OCI-M2 (cell line): Measurements from ENCODE around the gene WNT2B.
A peak's percentile ranks its signal among the peaks of the same experiment; 100 is the strongest.
"Not testable (repeated sequence)": the region's sequence is repeated elsewhere in the genome, so short reads cannot be mapped to it uniquely, and the experiment has no call there.

Experiments
- DNase-seq: peaks from one replicate; lab custom pipeline; 2025; ENCODE audit not compliant: unreplicated experiment; lab: John Stamatoyannopoulos, UW

Gene WNT2B

DNA sequence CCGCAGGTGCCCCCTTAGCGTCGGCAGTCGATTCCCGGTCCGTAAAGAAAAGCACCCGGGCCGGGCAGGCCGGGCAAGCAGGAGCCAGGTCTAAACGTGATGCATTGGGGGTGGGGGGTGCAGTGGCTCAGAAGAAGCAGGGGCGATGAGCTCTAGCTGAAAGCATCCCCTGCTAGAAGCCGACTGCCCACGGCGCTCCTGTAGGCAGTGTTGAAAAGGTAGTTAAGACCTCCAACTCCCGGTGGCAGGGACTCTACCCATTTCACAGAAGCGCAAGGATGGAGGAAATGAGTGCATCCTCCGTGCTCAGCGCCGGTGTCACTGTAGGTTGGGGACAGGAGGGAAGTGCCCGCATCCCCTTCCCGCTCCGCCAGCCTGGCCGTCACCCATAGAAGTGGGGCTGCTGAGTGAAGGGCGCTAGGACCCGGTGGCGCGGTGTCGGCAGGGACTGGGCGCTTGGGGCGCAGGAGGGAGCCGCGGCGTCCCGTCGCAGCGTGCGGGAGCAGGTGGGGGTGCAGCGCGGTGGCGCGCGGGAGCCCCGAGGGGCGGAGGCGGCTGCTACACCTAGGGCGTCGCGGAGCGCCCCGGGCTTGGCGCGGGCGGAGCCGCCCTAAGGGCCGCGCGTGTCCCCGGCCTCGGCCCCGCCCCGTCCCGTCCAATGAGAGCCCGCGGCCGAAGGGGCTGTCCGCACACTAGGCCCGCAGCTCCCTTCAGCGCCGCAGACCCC is at the start of gene WNT2B:
WNT2B (plus strand) TSS at position 688 of the 727 bp plus-strand sequence. CDS start 298 bp downstream, outside the sequence.
- DNase-seq, result no peak

DNA sequence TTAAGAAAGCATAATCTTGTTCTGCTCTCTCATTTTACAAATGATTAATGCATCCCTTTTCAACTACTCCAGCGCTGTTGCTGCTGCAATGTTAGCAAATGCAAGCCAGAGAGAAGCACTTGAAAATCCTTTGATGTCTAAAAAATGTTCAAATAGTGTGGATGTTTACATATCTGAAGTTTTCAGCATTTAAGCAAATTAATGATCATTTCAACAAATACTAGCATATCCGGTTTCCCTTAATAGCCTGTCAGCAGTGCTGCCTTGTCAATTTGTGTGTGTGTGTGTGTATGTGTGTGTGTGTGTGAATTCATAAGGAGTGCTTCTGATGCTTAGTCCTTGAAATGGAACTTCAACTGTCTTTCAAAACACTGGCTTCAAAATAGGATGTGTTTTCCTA is 48.1 kb upstream of the WNT2B start:
- no peak for DNase-seq

DNA sequence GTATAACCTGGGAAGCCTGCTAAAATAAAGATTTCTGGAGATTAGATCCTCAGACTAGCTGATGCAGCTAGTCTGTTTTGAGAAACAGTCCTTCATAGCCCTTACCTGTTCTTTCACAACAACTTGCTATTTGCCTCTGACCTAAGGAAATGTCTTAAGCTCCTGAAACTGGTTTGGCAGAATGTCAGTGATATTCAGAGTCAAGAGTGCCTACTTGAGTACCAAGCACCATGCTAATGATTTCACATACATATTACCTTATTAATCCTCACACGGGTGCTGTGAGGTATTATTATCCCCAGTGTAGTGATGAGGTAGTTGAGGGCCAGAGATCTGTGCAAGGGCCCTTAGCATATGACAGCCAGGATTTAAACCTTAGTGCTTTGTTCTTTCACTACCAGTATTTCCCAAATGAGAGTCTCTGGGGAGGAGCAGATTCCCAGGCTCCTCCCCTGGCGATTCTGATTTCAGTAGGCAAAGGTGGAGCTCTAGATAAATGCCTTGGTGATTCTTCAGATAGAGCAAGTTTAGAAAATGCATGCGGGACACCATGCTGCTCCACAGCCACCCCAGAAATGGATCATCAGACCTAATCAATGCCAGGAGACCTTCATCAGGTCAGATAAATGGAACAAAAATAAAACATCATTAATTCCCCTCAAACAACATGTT is 47.4 kb upstream of the WNT2B start:
- DNase-seq, result no peak

DNA sequence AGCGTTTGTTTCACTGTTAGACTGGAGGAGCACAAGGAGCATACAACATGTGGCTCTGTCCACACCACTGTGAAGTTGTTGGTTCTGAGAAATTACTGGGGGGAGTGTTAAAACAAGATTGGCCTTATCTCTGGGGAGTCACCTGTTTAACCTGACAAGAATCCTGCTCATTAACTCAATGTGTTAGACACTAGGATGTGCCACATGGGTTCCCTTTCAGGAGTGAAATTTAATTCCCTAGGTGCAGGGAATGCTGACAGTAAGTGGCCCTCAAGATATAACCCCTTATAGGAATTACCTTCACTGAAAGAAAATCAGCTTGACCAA is 45.8 kb upstream of the WNT2B start:
- DNase-seq, result no peak

DNA sequence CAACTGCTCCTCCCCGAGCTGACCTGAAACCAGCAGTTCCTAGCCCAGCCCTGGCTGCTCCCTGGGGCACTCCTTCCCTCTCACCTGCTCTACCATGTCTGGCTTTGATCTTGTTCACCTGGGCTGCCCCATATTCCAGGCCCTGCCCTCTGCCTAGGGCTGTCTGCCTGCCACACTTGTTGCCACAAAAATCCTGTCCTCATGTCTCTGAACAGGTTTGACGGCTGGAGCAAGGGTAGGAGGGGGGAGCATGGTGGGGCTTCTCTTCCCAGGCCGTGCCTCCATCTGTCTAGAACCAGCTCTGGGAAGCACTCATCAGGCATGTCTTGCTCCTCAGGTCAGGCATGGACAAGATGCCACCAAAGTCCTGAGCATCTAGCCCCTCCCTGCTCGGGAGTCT is 44.3 kb upstream of the WNT2B start:
- DNase-seq, result no peak

DNA sequence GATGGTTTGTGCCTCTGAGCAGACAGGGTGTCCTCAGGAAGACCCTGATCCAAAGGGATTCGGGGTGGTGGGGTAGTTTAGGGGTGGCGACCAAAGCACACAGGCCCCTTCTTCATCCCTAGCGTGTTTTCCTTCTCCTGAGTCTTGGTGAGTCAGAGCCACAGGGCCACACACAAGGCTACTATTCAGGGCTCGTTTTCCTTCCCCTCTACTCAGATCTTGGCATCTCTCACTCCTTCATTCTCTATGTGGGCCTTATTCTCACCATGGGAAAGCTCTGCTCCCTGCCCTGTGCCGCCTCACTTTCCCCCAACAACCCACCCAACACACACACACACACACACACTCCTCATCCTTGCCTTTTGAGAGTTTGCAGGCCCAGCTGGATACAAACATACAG is 43.6 kb upstream of the WNT2B start:
- no peak for DNase-seq

DNA sequence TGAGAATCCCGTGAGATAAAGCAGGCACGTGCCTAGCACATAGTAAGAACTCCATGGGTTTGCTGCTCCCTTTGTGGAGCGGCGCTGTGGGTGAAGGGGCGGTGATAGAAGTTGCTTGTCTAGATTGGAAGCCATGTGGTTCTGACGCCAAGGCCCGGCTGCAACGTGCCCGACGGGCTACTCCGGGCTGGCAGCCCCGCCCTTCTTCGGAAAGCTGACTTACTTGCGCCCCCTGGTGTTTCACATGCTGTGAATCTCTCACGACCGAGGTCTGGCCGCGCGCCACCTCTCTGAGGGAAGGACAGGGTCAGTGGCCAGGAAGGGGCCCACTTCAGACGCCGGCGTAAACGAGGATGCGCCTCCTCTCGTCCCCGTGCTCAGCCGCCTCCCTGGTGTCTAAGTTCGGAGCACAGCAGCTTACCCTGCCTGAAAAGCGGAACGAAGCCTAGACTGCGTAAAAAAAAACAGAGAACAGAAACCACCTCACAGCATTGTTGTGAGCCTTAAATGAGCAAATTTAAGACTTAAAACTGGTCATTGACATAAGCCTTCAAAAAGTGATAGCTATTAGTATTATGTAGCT is 42.6 kb upstream of the WNT2B start:
- peak; percentile 24 for DNase-seq

DNA sequence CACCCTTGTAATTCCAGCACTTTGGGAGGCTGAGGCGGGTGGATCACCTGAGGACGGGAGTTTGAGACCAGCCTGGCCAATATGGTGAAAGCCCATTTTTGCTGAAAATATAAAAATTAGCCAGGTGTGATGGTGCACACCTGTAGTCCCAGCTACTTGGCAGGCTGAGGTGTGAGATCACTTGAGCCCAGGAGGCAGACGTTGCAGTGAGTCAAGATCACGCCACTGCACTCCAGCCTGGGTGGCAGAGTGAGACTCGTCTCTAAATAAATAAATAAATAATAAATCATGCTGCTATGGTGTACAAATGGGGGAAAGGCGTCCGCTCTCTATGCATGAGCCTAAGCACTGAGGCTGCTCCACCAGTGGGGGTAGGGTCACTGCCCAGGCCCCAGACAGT is 38.4 kb upstream of the WNT2B start:
- not testable (repeated sequence) for DNase-seq

DNA sequence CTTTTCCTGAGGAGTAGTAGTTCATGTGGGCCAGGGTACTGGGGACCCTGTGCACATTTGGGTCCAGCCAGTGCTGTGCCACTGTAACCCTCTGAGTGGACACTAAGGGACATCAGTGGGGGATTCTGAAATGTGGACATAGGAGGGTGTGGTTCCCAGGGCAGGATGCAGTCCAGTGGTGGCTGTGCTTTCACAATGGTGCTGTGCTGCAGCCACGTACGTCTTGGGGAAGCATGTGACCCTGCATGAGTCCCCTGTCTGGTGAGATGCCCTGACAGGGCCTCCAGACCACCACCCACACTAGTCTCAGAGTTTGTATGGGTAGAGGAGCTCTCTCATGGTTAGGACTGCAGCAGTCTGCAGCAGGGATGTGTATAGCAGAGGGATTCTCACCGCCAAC is 37.8 kb upstream of the WNT2B start:
- DNase-seq, result no peak

DNA sequence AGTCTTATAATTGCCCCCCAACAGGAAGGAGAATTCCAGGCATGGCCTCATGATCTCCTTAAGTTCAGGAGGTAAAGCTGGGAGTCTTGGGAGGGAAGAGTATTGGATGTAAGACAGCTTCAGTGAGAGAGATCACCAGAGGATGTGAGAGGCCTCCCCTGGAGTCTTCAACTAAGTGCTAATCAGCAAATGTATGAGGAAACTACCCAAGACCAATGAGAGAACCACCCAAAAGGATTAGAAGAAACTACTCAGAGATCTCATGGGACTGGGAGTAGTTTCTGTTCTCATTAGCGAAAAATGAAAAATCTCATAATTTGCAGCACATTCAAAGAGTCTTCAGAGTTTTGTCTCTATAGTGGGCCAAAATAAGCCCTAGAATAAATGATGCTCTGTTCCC is 36.6 kb upstream of the WNT2B start:
- DNase-seq, result no peak

DNA sequence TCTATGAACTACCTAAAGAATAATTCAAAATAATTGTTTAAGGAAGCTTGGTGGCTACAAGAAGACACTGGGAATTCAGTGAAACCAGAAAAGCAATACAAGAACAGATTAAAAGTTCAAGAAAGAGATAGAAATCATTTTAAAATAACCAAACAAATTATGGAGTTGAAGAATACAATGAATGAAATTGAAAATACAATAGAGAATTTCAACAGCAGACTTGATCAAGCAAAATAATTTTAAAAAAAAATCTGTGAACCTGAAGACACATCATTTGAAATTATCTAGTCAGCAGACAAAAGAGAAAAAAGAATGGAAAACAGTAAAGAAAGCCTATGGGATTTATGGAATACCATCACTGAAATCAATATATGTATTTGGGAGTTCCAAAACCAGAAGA is 31.2 kb upstream of the WNT2B start:
- DNase-seq, result no peak

DNA sequence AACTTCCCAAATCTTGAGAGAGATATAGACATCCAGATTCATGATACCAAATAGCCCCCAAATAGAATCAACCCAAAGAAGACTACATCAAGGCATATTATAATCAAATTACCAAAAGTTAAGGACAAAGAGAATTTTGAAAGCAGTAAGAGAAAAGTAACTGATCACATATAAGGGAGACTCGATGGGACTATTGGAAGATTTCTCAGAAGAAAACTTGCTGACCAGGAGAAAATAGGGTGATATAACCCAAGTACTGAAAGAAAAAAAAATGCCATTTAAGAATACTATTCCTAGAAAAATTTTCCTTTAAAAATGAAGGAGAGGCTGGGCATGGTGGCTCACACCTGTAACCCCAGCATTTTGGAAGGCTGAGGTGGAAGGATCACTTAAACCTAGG is 30.5 kb upstream of the WNT2B start:
- no peak for DNase-seq

DNA sequence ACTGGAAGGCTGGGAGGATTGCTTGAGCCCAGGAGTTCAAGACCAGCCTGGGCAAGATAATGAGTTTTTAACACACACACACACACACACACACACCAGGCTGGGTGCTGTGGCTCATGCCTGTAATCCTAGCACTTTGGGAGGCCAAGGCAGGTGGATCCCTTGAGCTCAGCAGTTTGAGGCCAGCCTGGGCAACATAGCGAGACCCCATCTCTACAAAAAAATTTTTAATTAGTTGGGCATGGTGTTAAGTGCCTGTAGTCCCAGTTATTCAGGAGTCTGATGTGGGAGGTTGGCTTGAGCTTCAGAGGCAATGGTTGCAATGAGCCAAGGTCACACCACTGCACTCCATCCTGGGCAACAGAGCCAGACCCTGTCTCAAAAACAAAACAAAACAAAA is 22.7 kb upstream of the WNT2B start:
- DNase-seq, result not testable (repeated sequence)

DNA sequence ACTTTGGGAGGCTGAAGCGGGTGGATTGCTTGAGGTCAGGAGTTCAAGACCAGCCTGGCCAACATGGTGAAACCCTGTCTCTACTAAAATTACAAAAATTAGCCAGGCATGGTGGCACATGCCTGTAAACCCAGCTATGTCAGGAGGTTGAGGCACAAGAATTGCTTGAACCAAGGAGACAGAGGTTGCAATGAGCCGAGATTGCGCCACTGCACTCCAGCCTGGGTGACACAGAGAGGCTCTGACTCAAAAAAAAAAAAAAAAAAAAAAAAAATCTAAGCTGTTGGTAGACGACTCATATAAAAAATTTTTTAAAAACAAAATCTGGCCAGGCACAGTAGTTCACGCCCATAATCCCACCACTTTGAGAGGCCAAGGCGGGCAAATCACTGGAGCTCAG is 21.1 kb upstream of the WNT2B start:
- not testable (repeated sequence) for DNase-seq

DNA sequence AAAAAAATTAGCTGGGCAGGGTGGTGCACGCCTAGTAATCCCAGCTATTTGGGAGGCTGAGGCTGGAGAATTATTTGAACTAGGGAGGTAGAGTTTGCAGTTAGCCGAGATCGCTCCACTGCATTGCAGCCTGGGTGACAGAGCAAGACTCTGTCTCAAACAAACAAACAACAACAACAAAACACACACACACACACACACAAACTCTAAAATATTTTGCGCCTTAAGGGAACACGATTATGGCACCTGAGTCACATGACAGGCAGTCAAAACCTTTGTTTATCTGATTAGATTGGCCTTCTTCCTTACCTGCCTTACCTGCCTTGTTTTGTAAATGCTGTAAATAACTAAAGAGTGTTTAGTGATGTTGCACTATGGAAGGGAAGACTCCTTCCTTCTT is 20.6 kb upstream of the WNT2B start:
- no peak for DNase-seq

DNA sequence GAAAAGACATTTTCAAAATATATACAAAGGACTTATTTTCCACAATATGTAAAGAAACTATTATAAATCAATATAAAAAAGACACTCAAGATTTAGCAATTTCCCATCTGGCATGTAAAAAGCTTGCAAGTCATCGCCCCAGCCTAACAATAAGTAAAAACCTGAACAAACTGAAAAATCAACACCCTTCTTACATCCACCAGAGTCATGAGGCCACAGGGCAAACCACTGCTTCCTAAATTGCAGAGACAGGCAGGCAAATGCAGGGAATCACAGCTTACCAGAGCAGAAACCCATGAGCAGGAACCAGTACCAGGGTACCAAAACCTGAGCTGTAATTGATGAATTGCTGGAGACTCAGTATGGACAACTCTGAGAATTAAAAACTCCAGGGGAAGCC is 16.7 kb upstream of the WNT2B start:
- no peak for DNase-seq

DNA sequence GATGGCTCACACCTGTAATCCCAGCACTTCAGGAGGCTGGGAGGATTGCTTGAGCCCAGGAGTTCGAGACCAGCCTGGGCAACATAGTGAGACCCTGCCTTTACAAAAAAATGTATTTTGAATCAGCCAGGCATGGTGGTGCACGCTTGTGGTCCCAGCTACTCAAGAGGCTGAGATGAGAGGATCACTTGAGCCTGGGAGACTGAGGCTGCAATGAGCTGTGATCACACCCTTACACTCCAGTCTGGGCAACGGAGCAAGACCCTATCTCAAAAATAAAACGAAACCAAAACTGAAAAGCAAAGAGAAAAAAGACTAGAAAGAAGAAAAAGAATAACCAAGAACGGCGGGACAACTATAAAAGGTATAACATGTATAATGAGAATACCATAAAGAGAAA is 15.4 kb upstream of the WNT2B start:
- no peak for DNase-seq

DNA sequence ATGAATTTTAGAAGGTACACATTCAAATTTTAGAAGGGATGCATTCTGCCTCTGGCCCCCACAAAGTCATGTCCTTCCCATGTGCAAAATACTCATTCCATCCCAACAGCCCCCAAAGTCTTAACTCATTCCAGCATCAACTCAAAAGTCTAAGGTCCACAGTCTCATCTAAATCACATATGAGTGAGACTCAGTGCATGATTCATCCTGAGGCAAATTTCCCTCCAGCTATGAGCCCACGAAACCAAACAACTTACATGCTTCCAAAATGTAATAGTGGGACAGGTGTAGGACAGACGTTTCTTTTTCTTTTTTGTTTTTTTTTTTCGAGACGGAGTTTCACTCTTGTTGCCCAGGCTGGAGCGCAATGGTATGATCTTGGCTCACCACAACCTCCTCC is 12.5 kb upstream of the WNT2B start:
- DNase-seq, result no peak

DNA sequence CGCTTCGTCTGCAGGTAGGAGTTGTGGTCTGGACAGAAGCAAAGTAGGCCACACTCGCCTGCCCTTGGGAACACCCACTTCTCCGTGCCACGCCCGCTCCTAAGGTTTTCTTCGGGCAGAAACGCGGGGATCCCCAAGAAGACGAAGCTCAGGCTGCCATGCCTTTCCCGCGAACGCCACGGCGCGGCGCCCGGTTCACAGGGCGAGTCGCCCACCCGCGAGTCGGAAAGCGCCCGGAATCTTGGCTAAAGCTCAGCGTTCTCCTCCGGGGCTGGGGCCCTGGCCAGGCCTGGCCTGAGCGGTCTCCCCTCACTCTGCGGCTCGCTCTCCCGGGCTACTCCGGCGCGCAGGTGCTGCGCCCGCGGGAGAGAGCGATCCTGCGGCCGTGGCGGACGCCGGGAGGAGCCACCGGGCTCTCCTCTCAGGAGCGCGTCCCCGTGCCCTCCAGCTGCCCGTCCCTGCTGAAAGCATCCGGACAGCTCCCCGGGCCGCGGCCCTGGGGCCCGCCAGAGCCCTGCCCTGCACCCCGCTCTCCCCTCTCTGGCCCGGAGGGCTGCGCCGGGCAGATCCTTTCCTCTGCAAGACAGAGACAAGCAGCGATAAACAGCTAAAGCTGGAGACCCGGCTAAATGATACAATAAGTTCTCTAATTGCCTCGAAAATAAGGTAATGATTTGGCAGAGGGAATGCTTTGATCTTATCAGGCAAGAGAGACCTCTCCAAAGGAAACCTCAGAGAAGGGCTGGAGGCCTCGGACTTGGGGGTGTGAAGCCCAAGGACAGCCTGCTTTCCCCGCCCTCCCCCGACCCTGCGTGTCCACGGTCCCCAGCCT is 6.7 kb upstream of the WNT2B start:
- no peak for DNase-seq

DNA sequence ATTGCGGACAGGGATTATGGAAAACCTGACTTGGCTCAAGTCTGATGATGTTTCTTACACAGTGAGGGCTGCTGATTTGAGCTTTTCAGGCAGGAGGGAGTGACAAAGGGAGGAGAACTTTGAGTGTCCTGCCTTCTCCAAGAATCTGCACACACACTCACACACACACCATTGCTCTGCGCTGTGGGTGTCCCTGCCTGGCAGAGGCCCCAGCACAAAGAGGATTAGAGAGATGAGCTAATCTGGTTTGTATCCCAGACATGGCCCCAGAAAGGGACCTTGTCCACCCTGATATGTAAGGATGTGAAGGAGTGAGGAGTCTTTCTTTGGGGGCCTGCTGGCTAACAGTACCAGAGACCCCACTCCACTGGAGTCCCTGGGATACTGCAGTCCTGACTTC is 5.9 kb upstream of the WNT2B start:
- DNase-seq, result no peak

DNA sequence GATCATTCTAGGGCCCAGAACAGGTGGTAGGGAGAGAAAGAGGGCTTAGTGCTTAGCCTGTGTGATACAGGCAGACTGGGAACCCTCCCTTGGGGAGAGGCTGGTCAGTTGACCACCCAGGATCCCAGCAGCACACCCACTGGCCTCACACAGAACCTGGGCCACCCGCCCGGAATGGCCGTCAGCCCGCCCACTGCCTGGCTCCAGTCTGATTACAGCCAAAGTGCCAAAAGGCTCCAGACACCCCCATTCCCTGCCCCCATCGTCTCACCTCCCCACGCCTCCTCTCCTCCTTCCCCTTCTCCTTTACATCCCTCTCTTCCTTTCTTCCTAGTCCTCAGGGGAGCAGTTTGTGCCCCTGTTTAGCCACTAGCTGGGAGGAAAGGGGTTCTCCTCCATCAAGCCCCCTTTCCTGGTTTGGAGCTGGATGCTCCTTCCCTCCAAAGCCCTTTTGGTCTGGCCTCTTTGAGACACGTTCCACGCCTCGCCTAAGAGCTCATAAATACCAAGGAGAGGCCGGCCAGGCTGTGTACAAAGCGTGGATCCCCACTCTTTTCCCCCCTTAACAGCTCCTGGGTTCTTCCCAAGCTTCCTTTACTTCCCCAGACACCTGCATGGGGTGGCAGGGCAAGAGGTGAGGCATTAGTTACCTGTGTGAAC is 4.6 kb upstream of the WNT2B start:
- no peak for DNase-seq
